Activated CD4-positive, alpha-beta T cell treated with anti-CD3 and anti-CD28 coated beads for 4 hours (primary cell): ENCODE data around the gene ASB13.
A peak's percentile ranks its signal among the peaks of the same experiment; 100 is the strongest.

Experiments used
- DNase-seq, 2 donors: peaks; one replicate each; pipeline ENCODE4 v3.0.0-alpha.2; 2020

Gene ASB13, protein sequence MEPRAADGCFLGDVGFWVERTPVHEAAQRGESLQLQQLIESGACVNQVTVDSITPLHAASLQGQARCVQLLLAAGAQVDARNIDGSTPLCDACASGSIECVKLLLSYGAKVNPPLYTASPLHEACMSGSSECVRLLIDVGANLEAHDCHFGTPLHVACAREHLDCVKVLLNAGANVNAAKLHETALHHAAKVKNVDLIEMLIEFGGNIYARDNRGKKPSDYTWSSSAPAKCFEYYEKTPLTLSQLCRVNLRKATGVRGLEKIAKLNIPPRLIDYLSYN

DNA sequence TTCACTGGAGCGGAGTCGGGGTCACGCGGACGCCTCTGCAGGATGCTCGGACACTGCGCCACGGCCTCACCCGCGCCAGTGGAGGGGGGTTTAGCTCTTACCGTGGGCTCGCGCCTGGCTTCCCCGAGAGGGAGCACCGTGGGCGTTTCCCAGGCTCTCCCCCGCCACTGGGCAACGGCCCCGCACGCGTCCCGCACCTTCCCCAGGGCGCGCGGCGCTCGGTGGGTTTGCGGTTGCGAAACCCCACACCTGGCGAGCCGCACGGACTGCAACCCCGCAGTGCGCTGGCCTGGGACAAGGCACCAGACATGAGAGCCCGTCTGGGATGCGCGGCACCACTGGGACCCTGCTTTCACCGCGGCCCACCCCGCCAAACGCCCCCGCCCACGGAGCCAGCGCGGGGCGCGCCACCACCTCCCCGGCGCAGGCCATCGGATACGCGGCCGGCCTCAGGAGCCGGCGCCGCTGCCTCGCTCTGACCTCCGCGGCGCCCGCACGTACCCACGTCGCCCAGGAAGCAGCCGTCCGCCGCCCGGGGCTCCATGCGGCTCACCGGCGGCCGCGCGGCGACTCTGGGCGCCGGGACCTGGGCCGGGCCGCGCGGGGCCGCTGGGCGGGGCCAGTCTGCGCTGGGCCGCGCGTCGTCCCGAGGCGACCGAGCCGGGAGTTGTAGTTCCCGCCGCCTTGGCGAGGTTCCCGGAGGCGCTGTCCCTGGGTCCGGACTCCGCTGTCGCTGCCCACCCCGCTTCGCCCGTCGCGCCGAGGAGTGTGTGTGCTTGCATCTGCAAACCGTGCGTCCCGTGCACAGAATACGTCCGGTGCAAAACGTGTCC, at the start of gene ASB13:
TSS of gene ASB13 (minus strand) at position 588 of the 833 bp plus-strand sequence. CDS start at position 544, 44 bp downstream.
- peak in 1 of 2 donors; percentile 15 for DNase-seq

DNA sequence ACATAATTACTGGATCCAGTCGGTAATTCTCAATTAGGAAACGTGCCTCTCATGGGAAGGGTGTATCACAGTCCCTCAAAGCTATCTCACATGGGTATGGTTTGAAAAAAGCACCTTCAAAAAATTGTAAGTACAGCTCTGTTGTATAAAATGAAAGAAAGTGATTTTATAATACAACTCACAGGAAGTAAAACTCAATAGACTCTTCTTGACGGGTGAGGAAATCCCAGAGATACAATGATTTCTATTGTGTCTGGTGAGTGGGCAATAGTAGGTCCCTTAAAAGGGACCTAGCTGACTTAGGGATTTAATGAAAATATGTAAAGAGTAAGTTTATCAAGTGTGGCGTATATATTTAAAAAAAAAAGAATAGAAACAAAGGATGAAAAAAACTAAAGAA, 45.2 kb upstream of the ASB13 start:
- DNase-seq = no peak

DNA sequence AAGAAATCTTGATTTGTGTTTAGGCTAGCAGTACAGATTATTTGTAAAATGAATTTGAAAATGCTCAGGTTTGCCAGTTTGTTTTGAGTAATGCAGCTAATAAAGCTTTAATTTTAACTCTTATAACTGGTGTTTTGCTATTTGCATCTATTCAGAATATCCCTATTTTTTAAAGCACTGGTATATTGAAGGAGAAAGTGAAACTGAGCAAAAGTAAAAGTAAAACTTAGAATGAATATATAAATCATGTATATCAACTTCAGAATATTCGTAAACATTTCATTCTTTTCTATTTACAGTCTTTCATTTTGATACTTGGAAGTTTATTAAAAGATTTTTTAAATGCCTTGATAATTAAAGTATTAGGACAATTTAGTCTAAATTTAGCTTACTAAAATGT, 44.5 kb upstream of the ASB13 start:
- no peak for DNase-seq

DNA sequence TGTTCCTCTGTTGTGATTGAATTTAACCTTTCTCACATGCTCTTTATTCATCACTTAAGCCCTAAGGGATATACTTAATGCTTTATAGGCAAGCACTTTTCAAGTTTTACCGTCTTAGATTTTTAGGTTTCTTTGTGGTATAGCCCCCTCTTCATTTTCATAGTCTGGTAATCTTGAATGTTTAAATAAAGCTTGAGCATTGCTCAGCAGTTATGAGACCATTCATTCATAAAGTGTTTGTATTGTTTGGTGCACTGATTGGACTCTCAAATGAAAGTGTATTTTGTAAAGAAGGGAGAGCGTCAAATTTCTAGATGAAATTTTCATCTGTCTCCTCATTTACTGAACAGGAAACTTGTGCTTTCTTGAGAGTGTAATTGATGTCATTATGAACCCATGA, 43.5 kb upstream of the ASB13 start:
- DNase-seq = no peak

DNA sequence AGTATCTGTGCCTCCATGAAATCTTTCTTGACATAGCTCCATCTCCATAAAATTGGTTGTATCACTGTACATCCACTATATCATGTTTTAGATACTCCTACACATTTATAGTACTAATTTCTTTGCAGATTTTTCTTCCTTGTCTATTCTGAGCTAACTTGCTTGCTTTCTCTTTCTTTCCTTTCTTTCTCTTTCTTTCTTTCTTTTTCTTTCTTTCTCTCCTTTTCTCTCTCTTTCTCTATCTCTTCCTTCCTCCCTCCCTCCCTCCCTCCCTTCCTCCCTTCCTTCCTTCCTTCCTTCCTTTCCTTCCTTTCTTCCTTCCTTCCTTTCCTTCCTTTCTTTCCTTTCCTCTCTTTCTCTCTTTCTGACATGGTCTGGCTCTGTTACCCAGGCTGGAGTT, 42.0 kb upstream of the ASB13 start:
- no peak for DNase-seq

DNA sequence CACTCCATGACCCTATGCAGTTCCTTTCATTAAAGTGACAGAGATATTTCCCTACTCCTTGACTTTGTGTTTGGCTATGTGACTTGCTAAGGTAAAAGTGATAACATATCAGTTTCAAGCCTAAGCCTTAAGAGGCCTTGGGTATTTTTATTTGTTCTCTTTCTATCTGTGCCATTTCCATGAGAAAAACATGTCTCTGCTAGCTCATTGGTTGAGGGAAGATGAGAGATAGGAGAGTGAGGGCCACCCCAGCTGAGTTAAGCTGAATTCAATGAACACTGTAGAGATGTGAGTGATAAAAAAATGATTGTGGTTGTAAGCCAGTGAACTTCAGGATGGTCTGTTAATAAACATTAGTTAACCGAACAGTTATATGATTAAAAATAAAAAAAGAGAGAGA, 31.7 kb upstream of the ASB13 start:
- DNase-seq = no peak

DNA sequence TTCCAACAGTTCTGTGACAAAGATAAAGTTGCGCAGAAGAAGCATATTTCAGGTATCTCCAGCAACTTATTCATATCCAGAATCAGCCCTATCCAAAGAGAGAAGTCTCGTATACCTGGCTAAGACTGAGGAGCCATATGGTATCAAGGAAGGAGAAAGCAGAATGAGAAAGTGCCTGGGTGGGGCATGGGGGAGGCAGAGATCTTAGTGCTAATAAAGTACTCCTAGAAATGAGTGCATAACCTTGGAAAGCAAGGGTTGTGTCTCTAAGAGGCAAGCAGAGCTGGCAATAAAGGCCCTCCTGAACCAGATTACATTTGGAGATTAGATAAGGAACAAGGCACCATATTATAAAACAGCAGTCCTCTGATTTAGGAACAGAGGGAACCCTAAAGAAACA, 30.9 kb upstream of the ASB13 start:
- DNase-seq = no peak

DNA sequence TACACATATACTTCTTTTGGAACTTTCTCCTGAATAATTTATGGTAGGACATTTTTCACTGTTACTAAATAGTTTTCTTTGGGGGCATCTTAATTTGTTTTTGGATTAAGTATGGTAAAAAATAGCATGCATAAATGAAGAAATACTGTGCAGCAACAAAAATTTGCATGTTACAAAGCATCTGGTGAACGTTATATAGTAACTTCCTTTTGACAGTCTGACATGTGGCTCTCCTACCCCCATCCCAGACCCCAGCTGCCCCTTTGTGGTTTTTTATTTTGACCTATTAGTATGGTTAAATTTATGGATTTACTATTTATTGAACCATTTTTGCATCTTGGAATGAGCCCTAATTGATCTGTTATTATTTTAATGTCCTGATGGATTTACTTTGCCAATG, 28.2 kb upstream of the ASB13 start:
- DNase-seq = no peak

DNA sequence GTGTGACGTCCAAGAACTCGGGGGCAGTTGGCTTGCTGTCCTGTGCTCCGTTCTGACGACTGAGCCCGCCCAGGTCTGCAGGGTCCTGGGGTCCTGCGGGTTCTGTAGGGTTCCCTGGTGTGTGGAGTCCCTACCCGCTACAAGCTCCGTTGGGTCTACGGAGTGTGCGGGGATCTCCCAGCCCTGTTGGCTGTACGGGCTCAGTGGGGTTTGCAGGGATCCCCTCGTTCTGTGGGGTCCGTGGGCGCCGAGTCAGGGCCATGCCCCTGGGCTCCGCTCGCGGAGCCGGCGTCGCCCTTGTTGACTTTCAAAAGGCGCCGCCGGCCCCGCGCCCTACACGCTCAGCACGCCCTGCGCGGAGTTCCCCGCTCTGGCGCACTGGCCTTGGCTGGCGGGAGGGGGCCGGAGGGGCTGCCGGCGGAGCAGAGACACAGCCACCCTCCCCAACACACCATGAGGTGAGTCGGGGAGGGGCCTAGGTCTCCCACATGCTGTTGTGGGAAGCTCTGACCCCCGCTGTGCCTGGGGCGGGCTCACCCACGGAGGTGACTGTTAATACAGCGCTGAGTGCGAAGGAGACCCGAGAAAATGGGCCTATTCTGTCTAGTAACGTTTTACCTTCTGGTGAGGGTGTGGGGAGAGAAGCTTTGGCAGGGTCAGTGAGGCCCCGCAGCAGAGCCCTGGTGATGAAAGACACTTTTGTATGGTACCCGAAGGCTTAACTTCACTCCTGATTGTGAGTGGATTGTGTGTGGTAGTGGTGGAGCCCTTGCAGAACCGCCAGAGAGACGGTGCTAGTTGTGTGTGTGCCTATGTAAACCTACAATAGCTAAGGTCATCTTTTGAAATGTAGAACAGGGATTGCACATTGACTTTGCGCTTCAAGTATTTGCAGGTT, 26.3 kb upstream of the ASB13 start:
- peak; percentile 60 to 72 for DNase-seq

DNA sequence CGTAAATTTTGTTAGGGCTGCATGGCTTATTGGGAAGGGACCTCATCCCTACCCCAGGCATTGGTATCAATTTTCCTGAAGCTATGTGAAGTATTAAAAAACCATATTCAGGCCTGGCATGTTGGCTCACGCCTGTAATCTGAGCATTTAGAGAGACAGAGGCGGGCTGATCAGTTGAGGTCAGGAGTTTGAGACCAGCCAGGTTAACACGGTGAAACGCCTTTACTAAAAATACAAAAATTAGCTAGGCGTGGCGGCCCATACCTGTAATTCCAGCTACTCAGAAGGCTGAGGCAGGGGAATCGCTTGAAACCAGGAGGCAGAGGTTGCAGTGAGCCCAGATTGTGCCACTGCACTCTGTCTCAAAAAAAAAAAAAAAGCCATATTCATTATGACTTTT, 25.4 kb upstream of the ASB13 start:
- no peak for DNase-seq

DNA sequence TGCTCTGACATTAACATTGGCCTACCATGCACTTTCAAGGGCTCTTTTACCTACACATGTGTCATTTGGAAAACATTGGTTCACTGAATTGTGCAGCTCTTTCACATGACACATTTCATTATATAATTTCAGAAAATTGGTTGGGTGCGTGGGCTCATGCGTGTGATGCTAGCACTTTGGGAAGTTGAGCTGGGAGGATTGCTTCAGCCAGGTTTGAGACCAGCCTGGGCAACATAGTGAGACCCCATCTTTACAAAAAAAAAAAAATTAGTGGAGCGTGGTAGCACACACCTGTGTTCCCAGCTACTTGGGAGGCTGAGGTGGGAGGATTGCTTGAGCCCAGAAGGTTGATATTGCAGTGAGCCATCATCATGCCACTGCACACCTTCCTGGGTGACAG, 22.2 kb upstream of the ASB13 start:
- DNase-seq = no peak

DNA sequence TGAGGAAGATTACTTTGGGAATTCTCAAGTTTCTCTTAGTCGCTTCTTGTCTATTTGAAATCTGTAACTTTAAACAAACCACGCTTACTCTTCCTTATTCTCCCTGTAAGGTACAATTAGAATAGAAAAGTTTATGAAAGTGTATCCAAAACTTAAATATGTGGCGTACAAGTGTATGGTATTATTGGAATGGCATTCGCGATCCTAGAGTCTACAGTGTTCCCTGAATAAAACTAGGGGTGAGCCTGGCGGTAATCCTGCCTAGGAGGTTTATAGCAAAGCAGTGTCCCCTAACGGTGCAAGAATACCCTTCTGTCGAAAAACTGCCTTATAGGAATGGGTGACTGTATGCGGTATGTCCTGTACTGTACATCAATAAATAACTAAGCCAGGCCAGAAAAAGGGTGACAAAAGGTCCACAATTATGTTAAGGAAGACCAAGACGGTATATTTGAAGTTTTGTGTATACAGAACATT, 19.4 kb upstream of the ASB13 start:
- DNase-seq = no peak

DNA sequence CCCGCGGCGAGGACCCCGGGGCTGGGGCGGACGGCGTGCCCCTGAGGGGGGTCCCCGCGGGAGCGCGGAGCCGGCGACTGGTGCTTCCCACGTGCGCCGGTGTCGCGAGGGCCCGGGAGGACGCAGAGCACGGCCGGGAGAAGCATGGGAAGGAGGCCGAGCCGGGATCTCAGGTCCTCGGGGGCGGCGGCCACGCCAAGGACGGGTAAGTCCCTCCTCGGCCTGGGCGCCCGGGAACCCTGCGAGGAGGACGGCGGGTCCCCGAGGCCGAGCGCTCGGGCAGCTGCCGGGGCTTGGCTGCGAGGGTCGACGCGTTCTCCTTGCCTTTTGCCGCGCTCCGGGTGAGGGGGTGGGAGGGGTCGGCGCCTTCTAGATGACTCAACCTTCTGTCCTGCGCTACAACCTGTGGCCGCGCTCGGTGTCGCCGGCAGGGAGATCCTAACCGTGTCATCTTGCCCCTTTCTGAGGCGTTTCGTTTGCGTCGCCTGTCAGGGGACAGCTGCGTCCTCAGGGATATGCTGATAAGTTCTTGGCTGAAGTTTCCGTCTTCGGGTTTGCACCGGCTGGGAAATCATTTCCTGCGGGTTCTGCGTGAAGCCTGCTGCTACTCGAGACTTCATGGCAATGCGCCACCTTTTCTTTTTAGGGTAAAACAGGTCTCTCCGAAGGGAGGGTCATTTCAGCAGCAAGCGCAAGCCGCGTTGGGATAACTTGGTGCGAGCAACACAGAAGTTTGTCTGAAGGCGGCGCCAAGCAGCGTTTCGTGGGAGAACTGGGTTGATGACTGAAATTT, 18.8 kb upstream of the ASB13 start:
- DNase-seq = peak; percentile 57 to 68

DNA sequence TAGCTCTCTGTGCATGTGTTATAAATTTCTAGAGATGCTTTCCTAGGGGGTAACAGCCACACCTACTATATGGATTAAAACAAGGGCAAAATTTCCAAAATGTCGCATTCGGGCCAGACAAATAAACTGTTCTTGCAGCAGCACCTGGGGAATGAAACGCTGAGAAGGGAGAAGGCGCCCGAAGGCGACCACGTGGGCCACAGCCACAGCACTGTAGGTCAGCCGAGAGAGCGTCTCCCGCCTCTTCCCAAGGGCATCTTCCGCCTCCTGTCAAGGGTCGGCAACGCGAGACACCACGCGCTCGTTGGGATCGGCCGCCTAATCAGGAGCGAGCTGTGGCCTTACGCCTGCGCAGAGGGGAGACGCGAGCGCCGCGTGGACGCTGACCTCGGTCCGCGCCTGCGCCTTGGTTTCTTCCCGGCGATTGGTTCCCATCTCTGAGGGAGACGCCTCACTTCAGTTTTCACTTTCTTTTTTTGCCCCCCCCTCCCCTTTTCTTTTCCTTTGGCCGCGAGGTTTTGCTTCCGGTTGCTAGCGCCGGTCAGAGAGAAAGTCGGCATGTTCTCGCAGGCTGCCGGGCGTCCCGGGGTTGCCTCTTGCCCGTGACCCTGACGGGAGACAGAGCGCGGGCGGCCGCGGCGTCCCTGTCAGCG, 18.0 kb upstream of the ASB13 start, which contains the start of gene TASOR2:
TSS of gene TASOR2 (plus strand) at position 521 of the 653 bp plus-strand sequence. CDS start 35,805 bp downstream, outside the sequence.
- peak; percentile 96 to 97 for DNase-seq

DNA sequence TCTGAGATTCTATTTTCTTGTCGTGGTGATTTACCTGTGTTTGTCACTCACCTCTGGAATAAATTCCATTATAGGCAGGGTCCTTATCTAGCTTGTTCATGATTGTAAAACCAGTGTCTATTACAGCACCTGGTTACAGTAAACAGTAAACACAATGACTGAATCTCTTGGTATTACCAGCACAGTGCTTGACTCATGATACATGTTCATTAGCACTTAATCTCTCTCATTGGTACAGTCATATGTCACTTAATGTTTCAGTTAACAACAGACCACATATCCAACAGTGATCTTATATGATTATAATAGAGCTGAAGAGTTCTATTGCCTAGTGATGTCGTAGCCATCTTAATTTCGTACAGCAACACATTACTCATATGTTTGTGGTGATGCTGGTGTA, 16.7 kb upstream of the ASB13 start:
- no peak for DNase-seq

DNA sequence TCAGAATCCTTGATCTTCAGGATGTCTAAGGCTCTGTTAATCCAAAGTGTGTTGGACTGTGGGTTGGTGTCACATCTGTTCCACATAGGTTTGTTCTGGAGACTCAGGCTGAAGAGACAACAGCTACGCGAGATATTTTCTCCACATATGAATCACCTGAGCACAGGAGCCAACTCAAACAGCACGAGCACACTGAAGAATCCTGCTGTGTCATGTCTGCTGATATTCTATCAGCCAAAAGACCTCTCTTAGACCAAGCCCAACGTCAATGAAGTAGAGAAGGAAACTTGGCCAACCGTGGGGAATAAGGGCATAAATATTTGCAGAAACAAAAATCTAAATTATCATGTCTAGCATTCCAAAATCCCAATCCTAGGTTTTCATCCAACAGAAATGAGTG, 15.5 kb upstream of the ASB13 start:
- no peak for DNase-seq

DNA sequence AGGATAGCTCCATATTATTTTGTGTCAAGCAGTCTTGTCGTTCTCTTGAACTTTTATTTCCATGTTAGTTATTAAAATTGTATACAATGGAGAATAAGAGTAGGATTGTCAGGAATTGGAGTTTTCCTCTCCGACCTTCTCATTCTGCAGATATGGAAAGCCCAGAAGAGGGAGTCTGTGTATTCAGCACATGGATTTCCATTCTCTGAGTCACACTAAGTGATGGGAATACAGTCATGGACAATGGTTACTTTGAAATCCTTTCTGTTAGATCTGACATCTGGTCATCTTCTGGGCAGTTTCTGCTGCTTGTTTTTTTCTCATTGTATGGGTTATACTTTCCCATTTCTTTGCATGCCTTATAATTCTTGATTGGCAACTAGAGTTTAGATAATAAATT, 13.2 kb upstream of the ASB13 start:
- DNase-seq = no peak

DNA sequence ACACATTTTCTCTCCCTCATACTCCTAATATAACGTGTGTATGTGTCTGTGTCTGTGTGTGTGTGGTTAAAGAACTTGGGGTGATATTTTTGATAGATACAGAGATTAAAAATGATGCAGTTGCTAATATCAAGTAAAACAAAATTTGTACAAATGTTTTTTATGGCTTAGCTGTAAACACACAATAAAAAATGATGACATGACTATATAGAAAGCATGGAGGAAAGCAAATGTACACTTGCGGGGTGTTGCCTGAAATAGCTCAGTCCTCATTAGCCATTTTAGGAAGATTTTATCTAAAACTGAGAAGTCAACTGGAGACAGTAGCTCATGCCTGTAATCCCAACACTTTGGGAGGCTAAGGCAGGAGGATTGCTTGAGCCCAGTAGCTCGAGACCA, 12.6 kb upstream of the ASB13 start:
- no peak for DNase-seq

DNA sequence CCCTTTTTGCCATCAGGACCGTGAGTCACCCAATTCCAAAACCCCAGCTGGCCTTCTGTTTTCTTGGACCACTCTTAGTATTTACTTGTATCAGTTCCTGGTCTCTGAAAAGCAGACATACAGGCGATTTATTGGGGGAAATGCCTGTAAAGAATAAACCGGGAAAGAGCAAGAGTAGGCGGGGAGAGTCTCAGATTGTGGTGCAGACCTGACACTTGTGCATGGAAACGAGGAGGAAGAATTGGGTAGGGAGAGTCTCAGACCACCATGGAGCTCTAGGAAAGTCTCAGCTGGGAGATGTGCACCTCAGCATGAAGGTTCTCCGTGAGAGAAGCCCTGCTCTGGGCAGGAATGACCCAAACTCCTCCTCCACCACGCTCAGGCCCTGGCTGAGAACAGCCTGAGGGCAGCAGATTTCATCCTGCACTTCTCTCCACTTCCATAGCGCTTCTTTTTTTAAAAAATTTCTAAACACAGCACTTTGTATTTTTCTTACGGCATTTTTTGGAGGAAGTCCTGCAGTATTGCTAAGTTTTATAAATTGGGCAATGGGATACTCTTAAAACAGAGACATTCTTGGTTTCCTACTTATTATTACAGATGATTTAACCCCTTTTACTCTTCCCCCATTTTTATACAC, 12.1 kb upstream of the ASB13 start:
- DNase-seq = no peak

DNA sequence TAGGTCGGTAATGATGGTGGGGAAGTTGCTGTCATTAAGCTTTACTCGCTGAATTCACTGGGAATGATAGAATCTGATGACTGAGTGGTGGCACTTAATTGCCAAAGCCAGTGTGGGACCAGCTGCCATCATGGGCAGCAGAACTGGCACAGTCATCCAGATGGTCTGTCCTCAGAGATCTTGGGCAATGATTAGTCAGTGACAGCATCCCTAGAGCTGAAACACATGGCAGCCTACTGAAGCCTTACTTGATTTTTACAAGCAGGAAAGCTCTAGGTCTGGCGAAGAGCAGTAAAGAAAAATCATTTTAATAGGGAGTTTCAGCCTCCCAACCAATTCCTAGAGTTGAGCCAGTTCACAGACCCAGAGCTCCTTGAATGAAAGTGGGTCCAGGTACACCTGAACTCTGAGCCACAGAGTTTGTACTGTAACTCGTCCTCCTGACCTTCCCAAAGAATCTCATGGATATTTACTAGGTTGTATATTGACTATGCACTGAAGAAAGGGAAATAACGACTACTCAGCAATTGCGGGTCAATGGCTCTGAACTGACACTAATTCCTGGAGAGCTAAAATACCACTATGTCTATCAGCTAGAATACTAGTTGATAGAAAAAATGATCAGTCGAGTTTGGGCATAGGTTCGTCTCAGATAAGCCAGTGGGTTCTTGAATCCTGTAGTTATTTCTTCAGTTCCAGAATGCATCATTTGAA, 4.4 kb upstream of the ASB13 start:
- DNase-seq = no peak

DNA sequence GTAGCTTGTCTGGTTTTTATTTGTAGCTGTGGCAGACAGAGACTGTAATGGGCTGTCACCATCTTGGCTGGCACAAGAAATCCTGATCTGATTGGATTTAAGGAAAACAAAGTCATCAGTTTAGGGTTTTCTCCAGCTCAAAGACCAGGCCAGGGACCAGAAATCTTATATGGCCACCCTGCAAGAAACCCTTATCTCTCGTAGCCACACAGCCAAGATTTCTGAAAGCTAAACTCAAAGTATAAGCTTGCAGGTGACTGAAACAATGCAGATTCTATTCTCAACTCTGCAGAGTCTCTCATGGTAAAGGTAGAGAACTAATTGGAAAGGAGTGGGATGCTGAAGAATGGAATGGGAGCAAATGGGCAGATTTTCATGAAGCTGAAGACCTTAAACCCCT, 3.2 kb upstream of the ASB13 start:
- DNase-seq = no peak
